Neural progenitor cell (in vitro differentiated cells): Measurements from ENCODE around the gene RIPK3.

Source experiments
- EZH2phosphoT487 ChIP-seq: fragments of 200-600 bp; sonication (generic); IDR thresholded peaks from 2 replicates; pipeline ENCODE4 v1.6.1; 2017; ENCODE audit warnings: antibody characterized with exemption
- TF ChIP-seq, protein P1 (sequence below): fragments of 200-600 bp; sonication (generic); IDR thresholded peaks from 2 replicates; pipeline ENCODE4 v1.5.1; 2017; ENCODE audit warnings: antibody characterized with exemption, mild to moderate bottlenecking

GRCh38 chr14:24369907-24370687 is 30.3 kb upstream of the RIPK3 start:
- TF ChIP-seq, protein P1, sequence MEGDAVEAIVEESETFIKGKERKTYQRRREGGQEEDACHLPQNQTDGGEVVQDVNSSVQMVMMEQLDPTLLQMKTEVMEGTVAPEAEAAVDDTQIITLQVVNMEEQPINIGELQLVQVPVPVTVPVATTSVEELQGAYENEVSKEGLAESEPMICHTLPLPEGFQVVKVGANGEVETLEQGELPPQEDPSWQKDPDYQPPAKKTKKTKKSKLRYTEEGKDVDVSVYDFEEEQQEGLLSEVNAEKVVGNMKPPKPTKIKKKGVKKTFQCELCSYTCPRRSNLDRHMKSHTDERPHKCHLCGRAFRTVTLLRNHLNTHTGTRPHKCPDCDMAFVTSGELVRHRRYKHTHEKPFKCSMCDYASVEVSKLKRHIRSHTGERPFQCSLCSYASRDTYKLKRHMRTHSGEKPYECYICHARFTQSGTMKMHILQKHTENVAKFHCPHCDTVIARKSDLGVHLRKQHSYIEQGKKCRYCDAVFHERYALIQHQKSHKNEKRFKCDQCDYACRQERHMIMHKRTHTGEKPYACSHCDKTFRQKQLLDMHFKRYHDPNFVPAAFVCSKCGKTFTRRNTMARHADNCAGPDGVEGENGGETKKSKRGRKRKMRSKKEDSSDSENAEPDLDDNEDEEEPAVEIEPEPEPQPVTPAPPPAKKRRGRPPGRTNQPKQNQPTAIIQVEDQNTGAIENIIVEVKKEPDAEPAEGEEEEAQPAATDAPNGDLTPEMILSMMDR = no peak
- no peak for TF ChIP-seq EZH2phosphoT487
